MM.1S (cell line): Measurements from ENCODE around the gene TOP2B.

Experiments
- CTCF ChIP-seq: fragments of 300-600 bp; sonication (generic); IDR thresholded peaks from 2 replicates; pipeline ENCODE4 v1.5.1; 2016; ENCODE audit warnings: antibody characterized with exemption, low read length, mixed read lengths
- EZH2 ChIP-seq: fragments of 300-600 bp; sonication (generic); optimal IDR thresholded peaks from 2 replicates; pipeline ENCODE3; 2017; ENCODE audit warnings: low read depth, mild to moderate bottlenecking, antibody characterized with exemption, low read length, mixed read lengths
- EZH2phosphoT487 ChIP-seq: fragments of 300-600 bp; sonication (generic); IDR thresholded peaks from 2 replicates; pipeline ENCODE4 v1.6.1; 2018; ENCODE audit warnings: antibody characterized with exemption, low read length

GRCh38 chr3:25655659-25656058 lies 9.0 kb downstream of the TOP2B start:
- no peak for TF ChIP-seq CTCF
- TF ChIP-seq EZH2 = no peak
- TF ChIP-seq EZH2phosphoT487 = no peak
